Mesodermal cell (in vitro differentiated cells): ENCODE measurements around the gene AOPEP.
A peak's percentile ranks its signal among the peaks of the same experiment; 100 is the strongest.

Source experiments
- H3K27ac ChIP-seq: 2 replicates; pipeline ENCODE4 v1.7.0; 2013; ENCODE audit warnings: mild to moderate bottlenecking, low read depth, low read length, moderate library complexity; ENCODE audit not compliant: severe bottlenecking
- H3K36me3 ChIP-seq: 2 replicates; pipeline ENCODE4 v1.7.1; 2013; ENCODE audit warnings: mild to moderate bottlenecking, low read length, moderate library complexity; ENCODE audit not compliant: control insufficient read depth, insufficient read depth
- H3K4me1 ChIP-seq: one replicate; pipeline ENCODE4 v1.7.1; 2013; ENCODE audit warnings: mild to moderate bottlenecking, low read length; ENCODE audit not compliant: insufficient read depth, control insufficient read depth, poor library complexity, severe bottlenecking
- H3K4me3 ChIP-seq: 2 replicates; pipeline ENCODE4 v1.7.0; 2013; ENCODE audit warnings: low read length, control low read depth, mild to moderate bottlenecking; ENCODE audit not compliant: insufficient read depth, poor library complexity, severe bottlenecking; ENCODE audit errors: extremely low read depth
- H3K9me3 ChIP-seq: 2 replicates; pipeline ENCODE4 v1.7.1; 2013; ENCODE audit warnings: mild to moderate bottlenecking, low read length, moderate library complexity; ENCODE audit not compliant: control insufficient read depth
- WGBS, 2 experiments: methylation state at CpG; one replicate each; pipeline ENCODE4 v1.1.5; 2013; ENCODE audit warnings: missing lambda C conversion rate in 2 of 2; ENCODE audit not compliant: insufficient coverage in 2 of 2; 5-methylcytosine and 5-hydroxymethylcytosine counted together

Gene AOPEP

DNA sequence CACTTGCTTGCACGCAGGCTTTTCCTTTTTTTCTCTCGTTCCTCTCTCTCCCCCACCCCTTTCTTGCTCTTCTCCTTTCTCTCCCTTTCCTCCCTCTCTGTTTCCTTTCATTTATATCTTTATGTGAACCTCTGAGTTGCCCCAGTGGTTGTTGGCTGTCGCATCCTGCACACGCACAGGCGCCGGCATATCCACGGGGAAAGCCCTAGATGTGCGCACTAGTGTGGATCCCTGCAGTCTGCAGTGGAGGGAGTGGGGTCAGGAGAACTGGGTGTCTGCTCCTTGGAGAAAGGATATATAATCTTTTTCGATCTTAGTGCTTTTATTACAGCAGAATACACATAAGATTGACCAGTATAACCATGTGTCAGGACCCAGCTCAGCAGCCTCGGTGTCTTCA is 367.5 kb downstream of the AOPEP start:
- Histone ChIP-seq H3K36me3 (peaks cover 20% of the 10 kb centered on the region), H3K4me3 (no peak overlapping the region), H3K9me3 (no peaks in the 10 kb centered on the region), H3K27ac (no peak overlapping the region), H3K4me1 (peaks cover 36% of the 10 kb centered on the region)
- 80 to 85% methylated on average over 8 to 9 of the region's 10 CpGs for WGBS, 2 experiments

DNA sequence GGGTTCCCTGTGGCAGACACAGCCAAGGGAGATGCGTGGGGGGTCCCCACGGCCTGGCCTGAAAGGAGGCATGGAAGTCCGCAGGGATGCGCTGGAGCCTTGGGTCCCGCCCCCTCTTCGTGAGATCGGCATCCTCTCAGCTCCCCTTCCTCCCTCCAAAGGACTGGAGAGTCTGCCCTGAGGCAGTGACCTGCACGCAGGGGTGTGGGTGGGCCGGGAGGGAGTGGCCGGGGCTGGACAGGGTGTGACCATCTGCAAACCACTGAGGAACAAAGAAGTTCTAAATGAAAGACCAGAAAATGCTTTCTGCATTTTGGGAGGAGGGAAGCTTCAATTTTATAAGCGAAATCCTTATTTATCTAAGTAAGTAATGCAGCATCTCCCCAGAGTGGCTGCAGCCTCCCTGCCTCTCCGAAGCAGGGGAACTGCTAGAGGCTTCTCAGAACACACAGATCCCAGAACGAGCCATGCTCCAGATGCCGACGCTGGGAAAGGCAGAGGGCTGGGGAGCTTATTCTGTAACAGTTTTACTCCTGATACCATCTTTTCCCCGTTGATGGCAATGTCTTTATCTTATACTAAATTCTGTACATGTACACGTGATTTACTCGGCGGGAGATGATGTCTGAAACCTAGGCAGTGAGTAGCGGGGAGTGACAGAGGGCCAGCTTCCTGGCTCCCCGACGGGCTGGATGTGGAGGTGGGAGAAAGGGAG is 369.3 kb downstream of the AOPEP start:
- H3K27ac ChIP-seq: no peak overlapping the region
- no peak overlapping the region for H3K4me3 ChIP-seq
- peaks cover 17% of the 10 kb centered on the region for H3K36me3 ChIP-seq
- H3K9me3 ChIP-seq: no peaks in the 10 kb centered on the region
- WGBS, 2 experiments: 87 to 92% methylated on average over 11 of the region's 22 CpGs
- peaks cover 34% of the 10 kb centered on the region for H3K4me1 ChIP-seq

DNA sequence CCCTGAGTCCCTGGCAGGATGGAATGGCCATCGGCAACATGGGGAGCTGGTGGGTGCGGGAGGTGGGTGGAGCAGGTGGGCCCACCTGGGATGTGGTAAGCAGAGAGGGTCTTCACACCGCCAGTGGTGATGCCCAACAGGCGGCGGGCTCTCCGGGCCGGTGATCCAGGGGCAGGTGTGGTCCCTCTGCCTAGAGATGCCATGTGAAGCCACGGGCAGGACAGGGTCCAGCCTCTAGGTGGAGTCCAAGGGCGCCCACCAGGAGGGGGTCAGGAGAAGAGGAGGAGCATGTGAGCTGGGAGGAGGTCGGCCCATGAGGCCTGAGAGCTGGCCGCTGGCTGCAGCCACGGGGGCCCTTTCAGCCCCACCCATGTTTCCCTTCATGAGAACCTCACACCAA is 369.9 kb downstream of the AOPEP start:
- Histone ChIP-seq H3K4me1 (peaks cover 28% of the 10 kb centered on the region), H3K9me3 (no peaks in the 10 kb centered on the region), H3K27ac (no peak overlapping the region), H3K36me3 (peaks cover 22% of the 10 kb centered on the region), H3K4me3 (no peak overlapping the region)
- WGBS, 2 experiments: 93 to 98% methylated on average over 8 to 12 of the region's 12 CpGs

DNA sequence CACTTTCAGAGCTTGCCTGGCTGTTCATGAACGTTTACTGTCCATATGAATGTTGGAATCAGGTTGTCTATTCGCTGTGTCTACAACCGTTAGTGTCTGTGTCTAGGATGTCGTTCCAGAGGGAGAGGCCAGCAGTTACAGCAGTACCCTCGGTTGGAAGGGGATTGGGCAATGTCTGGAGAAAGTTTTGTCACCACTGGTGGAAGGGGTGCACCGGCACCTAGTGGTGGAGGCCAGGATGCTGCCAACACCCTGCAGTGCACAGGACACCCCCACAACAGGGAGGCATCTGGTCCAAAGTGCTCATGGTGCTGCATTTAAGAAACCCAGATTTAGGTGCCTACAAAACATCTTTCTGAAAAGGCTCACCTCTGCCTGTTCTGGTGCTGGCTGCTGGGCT is 370.3 kb downstream of the AOPEP start:
- no peak overlapping the region for H3K27ac ChIP-seq
- WGBS, 2 experiments: 97 to 100% methylated on average over 5 to 6 of the region's 6 CpGs
- peaks cover 27% of the 10 kb centered on the region for H3K36me3 ChIP-seq
- H3K4me3 ChIP-seq: no peak overlapping the region
- H3K4me1 ChIP-seq: peaks cover 23% of the 10 kb centered on the region
- no peaks in the 10 kb centered on the region for H3K9me3 ChIP-seq

DNA sequence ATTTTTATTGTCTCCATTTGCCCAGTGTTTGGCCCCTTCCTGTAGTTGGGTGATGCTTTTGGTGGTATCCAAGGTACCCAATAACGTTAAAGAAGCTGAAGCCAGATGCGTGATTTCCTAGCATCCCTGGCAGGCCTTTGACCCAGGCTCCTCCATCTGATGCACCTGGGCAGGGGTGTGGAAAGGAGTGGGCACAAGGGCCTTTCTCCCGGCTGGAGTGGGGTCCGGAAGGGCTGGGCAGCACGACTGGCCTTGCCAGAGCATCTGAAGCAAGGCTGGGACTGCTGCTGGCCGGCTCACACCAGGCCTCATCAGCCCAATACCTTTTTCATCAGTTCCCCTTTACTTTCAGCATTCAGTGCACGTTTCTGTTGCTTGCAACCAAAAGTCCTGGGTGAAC is 370.8 kb downstream of the AOPEP start:
- Histone ChIP-seq H3K9me3 (no peaks in the 10 kb centered on the region), H3K4me3 (no peak overlapping the region), H3K27ac (no peak overlapping the region), H3K4me1 (peaks cover 19% of the 10 kb centered on the region), H3K36me3 (peaks cover 29% of the 10 kb centered on the region)
- 94 to 97% methylated on average over 6 to 7 of the region's 7 CpGs for WGBS, 2 experiments

DNA sequence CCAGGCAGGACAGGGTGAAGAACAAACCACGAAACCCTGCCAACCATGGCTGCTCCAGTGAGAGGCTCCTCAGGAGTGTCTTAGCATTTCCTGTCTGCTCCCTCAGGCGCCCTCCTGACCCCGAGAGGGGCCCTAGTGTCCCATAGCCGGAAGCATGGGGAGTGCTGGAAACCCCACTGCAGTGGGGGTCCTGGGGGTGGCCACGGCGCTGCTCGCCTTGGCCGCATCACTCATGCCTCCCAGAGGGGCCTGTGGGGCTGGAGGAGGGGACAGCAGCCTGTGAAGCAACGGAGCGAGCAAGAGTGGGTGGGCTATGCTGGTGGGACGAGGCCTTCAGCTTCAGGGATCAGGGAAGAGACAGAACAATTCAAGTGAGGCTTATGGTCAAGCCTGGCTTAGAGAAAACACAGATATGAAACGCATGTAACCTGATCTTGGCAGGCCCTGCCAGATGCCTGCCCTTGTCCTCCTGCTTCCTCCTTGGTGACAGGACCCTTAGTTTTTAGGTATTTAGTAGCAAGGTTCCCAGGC is 372.0 kb downstream of the AOPEP start:
- WGBS, 2 experiments: 88 to 97% methylated on average over 9 to 10 of the region's 12 CpGs
- no peaks in the 10 kb centered on the region for H3K9me3 ChIP-seq
- H3K36me3 ChIP-seq: peaks cover 34% of the 10 kb centered on the region
- H3K4me3 ChIP-seq: no peak overlapping the region
- H3K27ac ChIP-seq: peak overlapping the region; percentile 13
- H3K4me1 ChIP-seq: peaks cover 14% of the 10 kb centered on the region

DNA sequence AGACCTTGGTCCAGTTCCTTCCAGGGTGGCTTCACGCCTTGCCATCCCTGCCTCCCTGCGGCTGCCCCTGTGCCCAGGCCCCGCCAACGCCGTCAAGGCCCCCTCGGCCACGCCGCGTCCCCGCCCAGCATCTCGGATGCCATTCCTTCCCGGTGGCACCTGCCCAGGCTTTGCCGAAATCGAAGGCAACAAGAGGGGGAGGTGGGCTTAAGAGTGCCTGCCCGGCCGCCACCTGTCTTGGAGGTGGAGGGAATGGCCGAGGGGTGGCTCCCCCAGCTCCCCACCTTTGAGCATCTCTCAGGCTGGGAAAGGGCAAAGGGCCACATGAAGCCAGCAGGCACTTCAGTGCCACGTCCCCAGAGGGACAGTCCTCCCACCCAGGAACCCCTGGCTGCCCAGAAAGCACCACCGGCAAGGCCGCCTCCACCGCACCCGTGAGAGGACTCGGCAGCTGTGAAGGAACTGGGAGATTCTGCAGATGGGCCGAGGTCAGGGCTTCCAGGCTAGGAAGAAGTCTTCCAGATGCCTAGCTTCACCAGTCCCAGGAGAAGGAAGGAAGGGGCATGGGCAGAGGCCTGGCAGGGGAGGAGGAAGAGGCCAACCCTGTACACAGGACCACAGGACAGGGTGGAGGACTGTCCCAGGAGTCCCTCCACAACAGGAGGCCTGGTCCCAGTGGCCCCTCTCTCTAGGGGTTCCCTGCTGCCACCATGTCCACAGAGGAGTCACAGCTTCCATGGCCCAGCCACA is 373.0 kb downstream of the AOPEP start:
- Histone ChIP-seq H3K36me3 (peaks cover 37% of the 10 kb centered on the region), H3K4me1 (peaks cover 8% of the 10 kb centered on the region), H3K27ac (no peak overlapping the region), H3K9me3 (no peaks in the 10 kb centered on the region), H3K4me3 (no peak overlapping the region)
- 98 to 100% methylated on average over 10 to 21 of the region's 24 CpGs for WGBS, 2 experiments

DNA sequence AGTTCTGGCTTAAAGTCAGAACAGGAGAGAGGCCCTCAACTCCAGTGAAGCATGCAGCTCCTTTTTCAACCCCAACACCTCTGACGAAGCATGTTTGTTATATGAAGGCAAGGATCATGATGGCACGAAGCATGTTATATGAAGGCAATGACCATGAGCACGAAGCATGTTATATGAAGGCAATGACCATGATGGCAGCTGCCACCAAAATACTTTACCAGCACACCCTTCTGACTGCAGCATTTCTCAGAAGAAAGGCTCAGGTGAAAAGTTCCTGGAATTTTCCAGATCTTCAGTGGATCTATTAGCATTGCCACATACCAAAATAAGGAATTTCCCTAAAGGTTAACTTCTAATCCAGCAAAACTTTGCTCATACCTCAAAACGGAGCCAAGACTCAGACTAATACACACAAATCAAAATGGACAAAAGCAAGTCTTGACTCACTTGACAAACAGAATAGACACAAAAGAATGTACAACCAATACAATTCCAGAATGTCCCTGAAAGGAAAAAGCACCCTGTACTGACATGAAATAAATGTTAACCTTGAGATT is 373.6 kb downstream of the AOPEP start:
- H3K4me1 ChIP-seq: peaks cover 8% of the 10 kb centered on the region
- no peak overlapping the region for H3K27ac ChIP-seq
- 71 to 92% methylated on average over 1 to 3 of the region's 4 CpGs for WGBS, 2 experiments
- no peaks in the 10 kb centered on the region for H3K9me3 ChIP-seq
- H3K4me3 ChIP-seq: no peak overlapping the region
- peaks cover 37% of the 10 kb centered on the region for H3K36me3 ChIP-seq

DNA sequence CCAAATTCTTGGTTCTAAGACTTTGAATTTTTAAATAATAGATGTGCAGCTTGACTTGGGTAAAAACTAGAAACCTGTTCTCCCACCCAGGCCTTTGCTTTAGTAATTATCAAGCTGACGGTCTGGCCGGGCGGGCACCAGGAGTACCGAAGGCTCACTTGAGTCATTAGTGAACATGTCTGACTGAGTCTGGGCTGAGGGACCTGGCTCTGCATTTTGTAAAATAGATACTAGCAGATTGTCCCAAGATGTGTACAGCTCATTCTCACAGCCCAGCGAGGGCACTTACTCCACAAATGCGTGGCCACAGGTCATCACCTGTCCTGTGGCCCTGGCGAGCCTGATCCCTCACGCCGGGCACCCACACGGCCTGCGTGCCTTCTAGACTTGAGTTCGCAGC is 374.8 kb downstream of the AOPEP start:
- WGBS, 2 experiments: 95 to 98% methylated on average over 12 of the region's 12 CpGs
- H3K9me3 ChIP-seq: no peaks in the 10 kb centered on the region
- no peak overlapping the region for H3K4me3 ChIP-seq
- H3K4me1 ChIP-seq: peaks cover 8% of the 10 kb centered on the region
- no peak overlapping the region for H3K27ac ChIP-seq
- H3K36me3 ChIP-seq: peaks cover 45% of the 10 kb centered on the region

DNA sequence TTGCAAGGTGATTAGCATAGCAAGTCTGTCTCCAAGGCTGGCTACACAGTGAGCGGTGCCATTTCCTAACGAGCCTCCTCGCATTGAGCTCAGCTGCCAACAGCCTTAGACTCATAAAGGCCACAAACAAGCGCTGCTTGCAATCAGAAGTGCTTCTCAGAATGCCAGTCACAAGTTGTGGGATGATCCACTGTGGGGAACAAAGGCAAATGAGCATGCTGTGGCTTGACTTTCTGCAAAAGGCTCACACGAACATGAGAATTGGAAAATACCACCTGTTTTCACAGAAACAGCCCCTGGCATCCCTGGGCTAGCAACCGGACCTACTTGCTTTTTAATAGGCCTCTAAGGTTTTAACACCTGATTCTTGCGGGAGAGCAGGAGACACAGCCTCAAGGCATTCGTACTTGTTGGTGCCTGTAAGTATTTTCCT is 375.5 kb downstream of the AOPEP start:
- no peak overlapping the region for H3K4me3 ChIP-seq
- peaks cover 8% of the 10 kb centered on the region for H3K4me1 ChIP-seq
- H3K9me3 ChIP-seq: no peaks in the 10 kb centered on the region
- 91 to 94% methylated on average over 8 of the region's 8 CpGs for WGBS, 2 experiments
- no peak overlapping the region for H3K27ac ChIP-seq
- H3K36me3 ChIP-seq: peaks cover 47% of the 10 kb centered on the region
